ENCODE data around the gene PMEPA1.

Gene PMEPA1

DNA sequence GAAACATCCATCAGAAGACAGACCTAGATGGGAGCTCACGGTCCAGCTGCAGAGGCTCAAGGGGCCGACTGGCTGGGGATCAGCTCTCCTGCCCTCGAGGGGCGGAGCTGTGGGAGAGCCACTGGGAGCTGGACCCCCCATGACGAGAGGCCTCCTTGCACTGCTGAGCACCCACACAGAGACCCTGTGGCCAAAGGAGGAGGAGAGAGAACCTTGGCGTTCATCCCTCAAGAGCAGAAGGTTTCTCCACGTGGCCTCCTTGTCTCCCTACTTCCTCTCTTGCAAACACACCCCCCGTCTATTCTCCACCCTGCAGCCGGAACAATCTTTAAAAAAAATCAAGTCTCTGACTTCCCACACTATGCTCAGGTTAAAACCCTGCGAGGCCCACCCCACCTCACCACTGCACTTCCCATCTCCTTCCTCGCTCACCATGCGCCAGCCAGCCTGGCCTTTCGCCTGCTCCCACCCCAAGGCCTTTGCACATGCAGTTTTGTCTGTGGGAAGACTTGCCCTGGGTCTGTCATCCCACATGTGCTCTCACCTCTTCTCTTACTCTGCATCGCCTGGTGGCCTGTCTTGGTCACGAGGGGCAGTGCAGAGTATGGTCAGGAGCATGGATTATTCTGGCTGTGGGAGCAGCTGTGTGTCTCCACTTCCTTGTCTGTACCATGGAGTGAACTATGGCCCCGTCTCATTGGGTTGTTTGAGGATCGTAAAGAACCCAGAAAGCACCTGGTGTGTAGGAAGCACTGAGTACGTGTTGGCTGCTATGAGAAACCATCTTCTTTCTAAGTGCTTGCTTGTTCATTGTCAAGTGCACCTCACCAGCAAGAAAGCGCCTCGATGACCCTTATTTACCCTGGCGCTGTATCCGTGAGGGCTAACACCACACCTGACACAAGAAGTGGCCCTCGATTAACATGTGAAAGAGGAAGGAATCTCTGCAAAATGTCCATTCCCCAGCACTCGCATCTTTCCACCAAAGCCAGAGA lies 32.9 kb downstream of the PMEPA1 start:
- DNase-seq, result no peak

DNA sequence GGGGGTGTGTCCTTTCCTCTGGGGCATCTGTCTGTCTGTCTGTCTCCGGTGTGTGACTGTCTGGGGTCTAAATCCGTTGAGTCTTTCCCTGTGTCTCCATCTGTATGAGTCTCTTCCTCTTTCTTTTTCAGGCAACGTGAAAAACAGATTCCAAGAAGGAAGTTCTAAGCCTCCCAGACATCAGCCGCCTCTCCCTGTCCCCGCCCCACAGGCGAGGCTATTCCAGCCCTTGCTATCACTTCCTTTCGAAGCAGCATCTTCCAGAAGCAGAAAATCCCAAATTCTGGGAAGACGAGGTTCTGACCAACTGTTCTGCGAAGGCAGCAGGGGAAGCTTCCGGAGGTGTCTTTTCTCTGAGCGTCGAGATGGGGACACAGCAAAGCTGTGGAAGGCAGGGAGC lies 34.0 kb downstream of the PMEPA1 start:
- no peak for DNase-seq

DNA sequence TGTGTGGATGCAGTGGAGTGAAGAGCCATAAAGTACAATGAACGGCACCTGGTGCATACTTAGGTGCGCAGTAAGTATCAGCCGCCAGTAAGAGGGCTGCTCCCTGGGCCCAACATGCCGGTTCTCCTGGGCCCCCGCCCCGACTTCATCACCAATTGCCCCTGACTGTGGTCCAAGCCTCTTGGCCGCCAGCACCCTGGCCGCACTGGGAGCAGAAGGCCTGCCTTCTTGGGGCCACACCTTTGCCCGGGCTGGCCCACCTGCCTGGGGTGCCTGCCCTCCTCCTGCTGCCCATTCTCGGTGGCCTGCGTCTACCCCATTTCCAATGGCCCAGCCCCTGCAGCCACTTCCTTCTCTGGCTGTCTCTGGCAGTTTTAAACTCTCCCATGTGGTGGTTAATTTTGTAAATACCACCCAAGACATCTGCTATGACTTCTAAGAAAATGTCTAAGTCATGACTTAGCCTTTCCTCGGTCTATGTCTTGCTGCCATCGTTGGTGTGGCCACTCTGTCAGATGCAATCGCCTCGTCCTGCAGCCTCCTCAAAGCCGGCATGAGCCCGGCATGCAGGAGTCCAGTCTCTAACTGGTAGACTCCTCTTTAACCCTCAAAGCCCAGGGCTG lies 36.8 kb downstream of the PMEPA1 start:
- DNase-seq, result no peak

DNA sequence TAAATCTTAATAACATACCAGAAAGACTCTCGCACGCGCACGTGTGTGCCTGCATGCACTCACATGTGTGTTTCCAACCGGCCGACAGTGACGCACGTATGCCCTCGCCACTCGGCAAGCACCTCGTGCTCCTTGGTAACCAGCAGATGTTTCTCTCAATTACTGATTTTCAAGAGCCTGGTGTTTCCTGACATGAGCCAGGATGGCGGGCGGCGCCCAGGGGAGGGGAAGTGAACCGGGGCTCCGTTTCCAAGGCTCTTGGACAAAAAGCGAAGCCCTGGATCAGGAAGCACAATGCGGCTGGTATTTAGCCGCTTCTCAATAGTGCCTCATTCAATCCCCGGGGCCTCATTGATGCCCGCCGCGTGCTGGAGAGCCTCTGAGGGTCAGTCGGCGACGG lies 37.7 kb downstream of the PMEPA1 start:
- no peak for DNase-seq

DNA sequence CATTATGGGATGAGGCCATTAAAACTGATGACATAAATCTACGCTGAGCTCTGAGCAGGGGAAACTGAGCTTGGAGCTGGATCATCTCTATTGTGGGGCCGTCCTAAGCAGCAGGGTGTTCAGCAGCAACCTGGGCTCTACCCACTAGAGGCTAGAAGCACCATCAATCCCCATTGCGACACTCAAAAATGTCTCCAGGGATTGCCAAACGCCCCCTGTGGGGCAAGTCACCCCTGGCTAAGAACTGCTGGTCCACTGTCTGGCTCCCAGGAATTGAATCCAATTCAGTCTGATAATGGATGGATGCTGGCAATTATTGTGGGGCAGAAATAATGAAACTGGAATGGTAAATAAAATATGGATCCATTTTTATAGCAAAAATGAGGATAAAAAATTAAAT lies 38.2 kb downstream of the PMEPA1 start:
- no peak for DNase-seq

DNA sequence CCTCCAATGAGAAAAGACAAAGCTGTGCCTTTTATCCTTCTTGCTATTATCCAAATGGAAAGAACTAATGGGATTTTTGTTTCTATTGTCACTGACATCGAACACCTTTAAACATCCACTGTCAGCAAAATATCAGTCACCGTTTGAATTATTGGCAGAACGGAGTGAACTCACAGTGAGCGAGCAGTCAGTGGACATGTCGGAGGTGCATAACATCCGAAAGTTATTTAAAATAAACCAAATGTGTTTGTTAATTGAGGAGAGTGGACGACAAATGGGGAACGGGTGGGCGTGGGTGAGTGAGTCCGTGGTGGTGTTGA lies 38.8 kb downstream of the PMEPA1 start:
- DNase-seq, result no peak

DNA sequence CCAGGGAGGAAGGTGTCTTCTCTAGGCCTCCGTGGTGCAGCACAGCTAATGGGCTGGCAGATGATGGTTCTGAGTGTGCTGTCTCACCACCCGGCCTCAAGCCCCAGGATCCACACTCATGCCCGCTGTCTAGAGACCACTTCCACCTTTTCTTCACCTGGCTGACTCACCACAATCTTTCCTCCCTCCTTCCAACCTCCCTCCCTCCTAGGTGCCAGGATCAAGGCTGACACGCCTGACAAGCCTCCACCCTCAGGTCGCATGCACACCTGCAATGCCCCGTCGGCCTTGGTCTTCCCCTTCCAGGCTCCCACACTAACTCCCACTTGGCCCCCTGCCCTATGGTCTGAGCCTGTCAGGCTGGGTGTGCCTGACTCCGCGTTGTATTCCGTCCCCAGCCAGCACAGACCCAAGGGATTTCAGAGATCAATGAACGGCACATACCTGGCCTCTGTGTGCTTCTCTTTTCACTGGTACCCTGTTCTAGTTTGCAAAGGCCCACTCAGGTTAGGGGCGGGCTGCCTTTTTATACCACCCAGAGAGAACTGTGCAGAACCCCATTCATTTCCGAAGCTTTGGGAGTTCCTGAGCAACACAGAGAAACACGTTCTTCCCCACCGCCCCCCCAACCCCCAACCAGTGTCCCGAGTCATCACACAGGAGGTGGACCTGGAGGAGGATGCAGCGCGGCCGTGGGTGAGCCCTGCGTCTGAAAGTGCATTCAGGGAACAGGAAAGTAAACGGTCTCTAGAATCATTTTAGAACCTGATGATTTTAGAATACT lies 39.3 kb downstream of the PMEPA1 start:
- no peak for DNase-seq

DNA sequence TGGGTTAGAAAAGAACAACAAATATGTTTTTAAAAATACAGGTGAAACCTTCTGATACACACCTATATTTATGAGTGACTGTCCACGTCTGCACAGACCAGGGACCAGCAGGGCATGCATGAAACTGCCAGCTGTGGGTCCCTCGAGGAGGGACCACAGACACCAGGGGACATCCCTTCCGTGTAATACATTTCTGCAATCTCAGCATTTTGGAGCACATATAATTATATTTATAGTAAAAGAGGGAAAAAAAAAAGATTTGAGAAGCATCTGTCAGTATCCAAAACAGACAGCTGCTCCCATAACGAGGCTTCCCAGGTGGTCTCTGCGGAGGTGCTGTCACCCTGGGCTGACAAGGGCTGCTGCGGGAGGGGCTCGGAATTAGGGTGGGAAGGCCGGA lies 40.2 kb downstream of the PMEPA1 start:
- DNase-seq, result no peak

DNA sequence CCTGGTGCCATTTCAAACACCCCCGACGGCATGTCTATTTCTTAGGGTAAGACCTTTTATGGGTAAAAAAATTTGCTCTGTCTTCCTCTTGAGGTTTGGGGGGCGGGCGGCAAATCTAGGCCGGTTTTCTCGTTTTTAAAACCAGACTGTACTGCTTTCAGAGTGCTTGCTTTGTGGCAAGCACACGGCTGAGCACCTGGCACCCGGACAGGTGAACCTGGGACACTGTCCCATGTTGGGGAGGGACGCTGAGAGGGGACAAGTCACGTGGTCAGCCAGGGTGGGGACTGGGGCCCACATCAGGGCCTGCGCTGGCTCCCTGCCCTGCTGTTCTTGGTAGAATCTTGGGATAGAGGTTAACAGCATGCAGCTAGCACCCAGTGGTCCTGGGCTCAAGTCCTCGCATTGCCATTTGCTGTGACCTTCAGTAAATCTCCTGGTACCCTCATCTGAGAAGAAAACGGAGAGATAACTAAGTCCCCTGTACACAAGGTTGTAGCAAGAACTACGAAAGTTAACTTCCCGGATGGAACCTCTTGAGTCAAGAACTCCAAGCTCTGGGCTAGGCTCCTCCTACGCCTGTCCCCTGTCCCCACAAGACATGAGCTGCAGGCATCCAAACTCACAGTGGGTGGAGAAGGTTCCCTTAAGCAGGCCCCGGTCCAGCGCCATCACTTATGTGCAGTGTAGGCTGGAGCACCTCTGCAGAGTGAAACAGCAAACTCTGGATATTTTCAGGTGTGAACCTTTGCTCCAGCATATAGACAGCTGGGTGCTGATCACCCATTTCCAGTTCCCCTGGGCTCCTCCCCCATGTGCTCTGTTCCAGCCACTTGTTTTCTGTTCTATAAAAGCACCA lies 41.7 kb downstream of the PMEPA1 start:
- no peak for DNase-seq

DNA sequence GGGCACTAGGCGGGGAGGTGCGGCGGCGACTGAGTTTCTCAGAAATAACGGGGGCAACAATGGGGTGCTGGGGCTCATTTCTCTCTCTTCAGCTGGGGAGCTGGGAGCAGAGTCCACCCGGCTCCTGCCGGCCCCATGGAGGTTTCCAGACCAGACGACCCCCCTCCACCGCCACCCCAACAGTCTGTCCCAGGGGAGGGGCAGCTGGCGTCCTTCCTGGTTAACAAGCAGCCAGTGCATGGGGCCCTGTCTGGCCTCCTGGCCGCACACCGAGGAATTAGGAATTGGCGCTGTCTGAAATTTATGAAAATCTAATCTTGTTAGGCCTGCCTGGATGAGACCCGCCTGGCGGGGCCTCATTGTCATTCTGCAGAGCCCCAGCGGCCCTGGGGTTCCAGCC lies 42.4 kb downstream of the PMEPA1 start:
- no peak for DNase-seq

DNA sequence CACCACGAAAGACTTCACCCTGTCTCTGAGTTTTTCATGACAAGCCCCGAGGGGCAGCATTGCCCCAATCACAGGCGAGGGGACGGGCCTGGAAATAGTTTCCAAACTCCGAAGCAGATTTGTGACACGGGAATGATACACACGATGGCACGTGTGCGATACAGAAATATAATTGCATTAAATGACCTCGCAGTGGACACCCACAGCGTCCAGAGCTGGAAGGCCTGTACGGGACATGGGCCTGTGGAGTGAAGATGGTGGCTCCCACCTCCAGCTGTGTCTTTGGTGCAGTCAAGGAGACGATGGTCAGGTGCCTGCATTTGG lies 43.0 kb downstream of the PMEPA1 start:
- DNase-seq, result no peak

DNA sequence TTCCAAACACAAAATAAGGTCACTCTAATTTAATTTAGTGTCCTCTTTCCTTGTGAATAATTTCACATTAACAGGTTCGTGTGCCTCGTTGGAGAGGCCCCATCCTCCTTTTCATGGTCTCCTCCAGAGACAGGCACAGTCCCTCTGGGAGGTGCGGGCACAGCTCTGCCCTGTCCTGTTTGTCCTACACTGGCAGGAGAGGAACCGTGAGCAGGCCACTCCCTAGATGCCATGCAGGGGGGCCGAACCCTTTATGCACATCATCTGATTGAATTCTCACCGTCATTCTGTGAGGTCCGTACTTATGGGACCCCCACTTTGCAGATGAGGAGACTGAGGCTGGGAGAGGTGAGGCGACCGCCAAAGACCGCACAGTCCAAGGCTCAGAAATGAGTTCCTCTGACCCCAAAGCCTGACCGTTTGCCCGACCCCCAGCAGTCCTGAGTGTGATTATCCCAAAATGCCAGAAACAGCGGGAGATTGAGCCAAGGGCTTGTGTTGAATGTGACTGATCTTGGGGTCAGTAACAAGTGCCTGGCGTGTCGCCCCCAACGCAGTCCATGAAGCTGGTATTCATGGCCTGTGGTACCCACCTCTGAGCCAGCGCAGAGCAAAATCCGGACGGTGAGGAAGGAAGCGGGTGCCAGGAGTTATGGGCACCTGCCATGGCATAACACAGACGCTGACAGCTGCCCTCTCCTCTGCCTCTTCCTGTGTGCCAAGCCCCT lies 43.5 kb downstream of the PMEPA1 start:
- DNase-seq, result no peak

DNA sequence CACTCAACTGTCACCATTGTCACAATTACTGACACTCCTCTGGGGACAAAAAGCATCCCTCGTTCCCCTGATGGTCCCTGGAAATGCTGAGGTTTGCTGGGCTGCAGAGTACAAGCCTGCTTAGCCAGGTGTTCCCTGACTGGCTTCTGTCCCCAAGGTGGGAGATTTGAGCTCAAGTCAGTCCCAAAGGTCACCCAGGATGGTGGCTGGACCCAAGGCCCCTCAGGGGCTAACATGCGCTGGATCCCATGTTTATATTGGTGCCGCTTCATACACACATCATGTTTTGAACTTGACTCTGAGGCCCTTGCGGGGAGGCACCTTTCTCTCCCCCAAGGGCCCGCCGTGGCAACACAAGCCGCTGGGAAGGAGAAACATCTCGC lies 44.2 kb downstream of the PMEPA1 start:
- DNase-seq, result no peak

DNA sequence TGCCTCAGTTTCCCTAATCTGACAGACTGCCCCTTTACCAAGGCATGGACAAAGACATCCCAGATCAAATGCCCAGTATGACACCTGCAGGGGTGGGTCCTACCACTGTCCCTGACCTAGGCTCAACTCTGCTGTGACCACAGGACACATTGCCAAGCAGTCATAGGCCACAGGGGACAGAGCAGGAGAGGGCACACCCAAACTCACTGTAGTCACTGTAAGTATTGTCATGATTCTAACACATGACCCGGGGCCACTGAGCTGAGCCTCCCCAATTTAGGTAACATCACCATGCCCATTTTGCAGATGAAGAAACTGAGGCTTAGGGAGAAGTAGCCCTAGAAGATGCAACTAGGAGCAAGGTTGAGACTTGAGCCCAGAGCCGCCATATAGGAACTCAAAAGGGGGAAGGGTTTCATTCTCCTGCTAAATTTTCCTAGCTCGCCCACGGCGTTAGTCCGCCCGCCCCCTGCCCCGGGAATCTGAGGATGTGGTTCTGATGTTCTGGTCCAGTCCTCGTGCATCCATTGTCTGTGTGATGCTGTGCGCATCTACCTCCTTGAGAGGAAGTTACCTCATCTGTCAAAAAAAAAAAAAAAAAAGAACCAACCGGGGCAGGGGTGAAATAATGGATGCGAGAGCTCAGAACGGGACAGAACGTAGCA lies 44.8 kb downstream of the PMEPA1 start:
- DNase-seq, result no peak

DNA sequence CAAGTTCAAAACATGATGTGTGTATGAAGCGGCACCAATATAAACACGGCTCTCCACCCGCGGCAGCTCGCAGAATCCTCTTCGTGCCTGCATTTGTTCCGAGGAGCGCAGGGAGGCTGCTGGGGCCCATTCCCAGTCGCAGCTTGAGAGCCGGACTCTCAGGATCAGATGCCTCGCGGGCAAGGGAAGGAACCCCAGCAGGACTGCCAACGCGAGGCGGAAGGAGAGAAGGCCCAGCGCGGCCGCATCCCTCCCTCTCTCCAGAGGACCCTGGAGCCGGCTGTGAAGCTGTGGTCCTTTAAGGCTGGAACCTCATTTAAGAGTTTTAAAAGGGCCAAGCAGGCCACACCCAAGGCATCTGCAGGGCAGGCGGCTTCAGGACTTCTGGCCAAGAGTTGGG lies 45.3 kb downstream of the PMEPA1 start:
- DNase-seq, result no peak

DNA sequence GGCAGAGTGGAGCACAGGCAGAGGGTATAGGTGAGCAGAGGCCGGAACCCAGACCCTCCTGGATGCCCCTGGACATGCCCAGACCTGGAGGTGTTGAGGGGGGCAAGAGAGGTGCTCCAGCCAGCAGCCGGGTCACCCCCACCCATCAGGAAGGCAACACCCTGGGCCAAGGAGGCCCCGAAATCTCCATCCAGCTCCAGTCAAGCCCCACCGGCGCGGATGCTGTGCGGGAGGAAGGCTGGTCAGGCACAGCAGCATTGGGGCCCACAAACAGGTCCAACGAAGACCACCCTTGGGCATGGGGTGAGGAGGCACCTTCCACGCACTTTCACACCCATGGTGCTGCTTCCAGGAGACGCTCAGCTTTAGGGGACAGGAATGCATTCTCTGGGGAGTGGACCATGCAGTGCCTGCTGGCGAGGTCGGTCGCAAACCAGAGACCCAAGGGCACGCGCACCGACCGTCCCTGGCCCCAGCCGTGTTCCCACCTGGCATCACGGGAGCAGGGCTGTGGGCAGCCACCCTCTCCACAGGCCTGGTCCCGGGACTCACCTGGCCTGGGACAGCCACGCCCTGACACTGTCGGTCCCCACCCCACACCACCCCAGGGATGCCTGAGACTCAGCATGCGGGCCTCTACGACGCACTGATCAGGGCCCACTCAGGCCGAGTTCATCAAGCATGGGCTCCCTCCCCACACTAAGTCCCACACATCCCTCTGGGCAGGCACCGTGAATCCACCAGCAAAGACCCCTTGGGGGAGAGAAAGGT lies 45.9 kb downstream of the PMEPA1 start:
- DNase-seq, result no peak

DNA sequence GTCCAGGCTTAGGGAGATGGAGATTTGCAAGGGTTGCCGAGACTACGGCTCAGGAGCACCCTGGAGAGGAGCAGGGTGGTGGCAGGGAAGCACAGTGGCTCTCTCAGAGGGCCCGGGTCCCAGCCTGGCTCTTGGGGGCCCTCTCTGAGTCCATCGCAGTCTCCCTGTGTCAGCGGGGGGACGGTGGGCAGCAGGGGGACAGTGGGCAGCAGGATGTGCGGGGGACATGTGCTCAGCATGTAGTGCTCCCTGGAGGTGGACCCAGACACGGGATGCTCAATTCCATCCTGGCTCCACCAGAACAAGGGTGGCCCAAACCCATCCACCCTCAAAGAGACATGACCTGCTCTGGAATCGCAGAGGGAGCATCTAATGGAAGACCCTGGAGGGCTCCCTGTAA lies 46.6 kb downstream of the PMEPA1 start:
- no peak for DNase-seq

DNA sequence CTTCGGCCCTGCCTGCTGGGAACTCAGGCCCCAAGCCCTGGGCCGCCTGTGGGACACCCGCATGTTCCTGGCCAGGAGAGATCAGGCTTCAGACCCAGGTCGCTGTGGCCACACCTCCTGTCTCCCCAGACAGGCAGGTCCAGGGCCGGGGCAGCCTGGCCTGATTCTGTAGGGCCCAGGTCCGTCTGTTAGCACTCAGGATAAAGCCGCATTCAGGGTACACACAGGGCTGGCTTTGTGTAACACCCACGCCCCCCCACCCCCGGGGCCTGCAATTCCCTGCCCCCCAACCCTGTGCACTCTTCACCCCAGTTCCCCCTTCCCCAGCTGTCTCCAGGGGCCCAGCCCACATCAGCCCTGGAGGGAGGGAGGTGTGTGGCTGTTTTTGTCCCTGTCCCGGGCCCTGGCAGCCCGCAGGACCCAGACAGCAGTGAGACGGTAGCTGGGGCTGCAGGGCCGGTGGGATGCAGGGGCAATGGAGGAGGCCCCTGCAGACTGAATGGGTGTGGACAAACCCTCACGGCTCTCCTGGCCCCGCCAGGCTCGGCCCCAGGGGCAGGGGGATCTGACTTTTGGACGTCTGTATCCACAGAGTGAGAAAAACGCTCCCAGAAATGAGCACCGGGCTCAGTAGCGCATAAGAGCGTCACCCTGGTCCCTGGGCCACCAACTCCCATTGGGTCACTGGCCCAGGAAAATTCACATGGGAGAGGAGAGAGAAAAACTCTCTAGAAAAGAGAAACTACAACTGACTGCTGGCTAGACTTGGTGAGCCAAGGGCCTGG lies 47.2 kb downstream of the PMEPA1 start:
- DNase-seq, result no peak

DNA sequence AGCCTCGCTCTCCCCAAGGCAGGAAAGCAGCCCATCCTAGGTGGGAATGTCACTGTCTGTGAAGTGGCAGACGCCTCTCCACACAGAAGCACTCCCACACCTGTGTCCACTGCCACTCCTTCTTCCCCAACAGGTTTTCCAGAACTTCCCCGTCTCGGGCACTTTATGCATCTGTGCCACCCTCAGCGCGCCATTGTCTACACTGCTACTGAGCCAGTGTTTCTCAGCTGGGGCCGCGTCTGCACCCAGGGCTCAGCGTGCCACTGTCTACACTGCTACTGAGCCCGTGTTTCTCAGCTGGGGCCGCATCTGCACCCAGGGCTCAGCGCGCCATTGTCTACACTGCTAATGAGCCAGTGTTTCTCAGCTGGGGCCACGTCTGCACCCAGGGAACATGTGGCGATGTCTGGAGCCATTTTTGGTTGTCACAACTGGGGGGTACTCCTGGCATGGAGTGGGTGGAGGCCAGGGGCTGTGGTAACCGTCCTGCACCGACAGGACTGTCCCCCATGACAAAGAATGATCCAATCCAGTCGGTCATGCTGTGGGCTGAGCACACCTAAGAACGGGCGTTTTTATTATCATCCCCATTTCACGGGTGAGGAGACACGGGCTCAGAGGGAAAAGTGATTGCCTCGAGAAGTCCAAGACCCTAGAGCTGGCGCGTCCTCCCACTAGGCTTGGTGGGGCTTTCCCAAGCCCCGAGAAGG lies 47.9 kb downstream of the PMEPA1 start:
- no peak for DNase-seq
